Type B pancreatic cell (in vitro differentiated cells): ENCODE measurements around the gene SDF2L1. TPM values are rescaled to one million over a fixed set of nuclear protein-coding genes. Genes with fewer than 3 reads are reported as not detected.

Experiments used
- DNase-seq: peaks from one replicate; pipeline ENCODE4 v3.0.0; 2021; ENCODE audit warnings: mixed read lengths; ENCODE audit not compliant: unreplicated experiment; ENCODE audit errors: extremely low spot score
- H3K27ac Mint-ChIP-seq: 2 replicates; pipeline ENCODE4 v1.8.0; 2021; ENCODE audit warnings: mild to moderate bottlenecking, mixed read lengths
- H3K27me3 Mint-ChIP-seq: 2 replicates; pipeline ENCODE4 v1.8.0; 2021; ENCODE audit warnings: mixed read lengths
- H3K36me3 Mint-ChIP-seq: 2 replicates; pipeline ENCODE4 v1.8.0; 2021; ENCODE audit warnings: mixed read lengths
- H3K4me1 Mint-ChIP-seq: one replicate; pipeline ENCODE4 v1.8.0; 2021; ENCODE audit warnings: mixed read lengths; ENCODE audit not compliant: unreplicated experiment
- H3K4me3 Mint-ChIP-seq: 2 replicates; pipeline ENCODE4 v1.8.0; 2021; ENCODE audit warnings: mild to moderate bottlenecking, mixed read lengths
- H3K9me3 Mint-ChIP-seq: 2 replicates; pipeline ENCODE4 v1.8.0; 2021; ENCODE audit warnings: mixed read lengths
- CTCF ChIP-seq: fragments of 200-600 bp; sonication (generic); conservative IDR thresholded peaks from 2 replicates; pipeline ENCODE4 v1.5.0; 2021; ENCODE audit warnings: antibody characterized with exemption, mild to moderate bottlenecking
- total RNA-seq: library from RNA; stranded (reverse); gene quantifications from 2 replicates; pipeline ENCODE4 v1.2.1, GENCODE V29; 2021; ENCODE audit warnings: low replicate concordance

SDF2L1 gene
- total RNA-seq, 1 donor from 2014 or later: 56.3 TPM

GRCh38 chr22:21646608-21647590 is 4.8 kb downstream of the SDF2L1 start:
- no peak for DNase-seq
- Mint-ChIP-seq H3K9me3 (no peaks in the 10 kb centered on the region), H3K27ac (peak overlapping the region; percentile 68), H3K4me1 (peaks cover 31% of the 10 kb centered on the region), H3K4me3 (peak overlapping the region; percentile 77), H3K27me3 (no peaks in the 10 kb centered on the region), H3K36me3 (peaks cover 16% of the 10 kb centered on the region)
- peak; percentile 88 for TF ChIP-seq CTCF

GRCh38 chr22:21650280-21650679 is 8.2 kb downstream of the SDF2L1 start:
- no peaks in the 10 kb centered on the region for H3K9me3 Mint-ChIP-seq

GRCh38 chr22:21650823-21651520 is 8.9 kb downstream of the SDF2L1 start:
- no peaks in the 10 kb centered on the region for H3K27me3 Mint-ChIP-seq
- no peak for TF ChIP-seq CTCF
- H3K4me1 Mint-ChIP-seq: peaks cover 27% of the 10 kb centered on the region
- DNase-seq: no peak
- no peaks in the 10 kb centered on the region for H3K9me3 Mint-ChIP-seq
- peak overlapping the region; percentile 94 for H3K4me3 Mint-ChIP-seq
- H3K27ac Mint-ChIP-seq: peak overlapping the region; percentile 92
- H3K36me3 Mint-ChIP-seq: peaks cover 8% of the 10 kb centered on the region

More at GRCh38 chr22:21650280-21650679, 8.2 kb downstream of the SDF2L1 start:
- Mint-ChIP-seq H3K27me3 (no peaks in the 10 kb centered on the region), H3K4me1 (peaks cover 27% of the 10 kb centered on the region), H3K36me3 (peaks cover 8% of the 10 kb centered on the region), H3K27ac (no peak overlapping the region), H3K4me3 (peak overlapping the region; percentile 94)
- DNase-seq: no peak
- TF ChIP-seq CTCF: no peak

GRCh38 chr22:21651521-21652009 is 9.5 kb downstream of the SDF2L1 start:
- peak overlapping the region; percentile 94 for H3K4me3 Mint-ChIP-seq
- H3K36me3 Mint-ChIP-seq: peaks cover 4% of the 10 kb centered on the region
- H3K27ac Mint-ChIP-seq: peak overlapping the region; percentile 92
- no peaks in the 10 kb centered on the region for H3K9me3 Mint-ChIP-seq
- no peaks in the 10 kb centered on the region for H3K27me3 Mint-ChIP-seq
- no peak for DNase-seq
- TF ChIP-seq CTCF: no peak
- peaks cover 29% of the 10 kb centered on the region for H3K4me1 Mint-ChIP-seq

GRCh38 chr22:21652010-21652546 is 10.0 kb downstream of the SDF2L1 start:
- Mint-ChIP-seq H3K27me3 (no peaks in the 10 kb centered on the region), H3K4me1 (peaks cover 30% of the 10 kb centered on the region), H3K9me3 (no peaks in the 10 kb centered on the region), H3K4me3 (peak overlapping the region; percentile 94), H3K36me3 (no peaks in the 10 kb centered on the region), H3K27ac (peak overlapping the region; percentile 92)
- no peak for TF ChIP-seq CTCF
- peak; percentile 93 for DNase-seq
